Measurements from ENCODE around the gene SERPINA5. TPM values are rescaled to one million over a fixed set of nuclear protein-coding genes. Genes with fewer than 3 reads are reported as not detected.
"Not testable (repeated sequence)": the region's sequence is repeated elsewhere in the genome, so short reads cannot be mapped to it uniquely, and the experiment has no call there.

Gene SERPINA5
- total RNA-seq, 1 donor from 2014 or later, result under 0.01 TPM

- DNase-seq (ENCODE audit: low read depth in 2 of 2), result no peak
Measured at GRCh38 chr14:94621358-94622134, 40.3 kb downstream of the SERPINA5 start.

- DNase-seq (ENCODE audit: low read depth in 2 of 2), result no peak
Measured at GRCh38 chr14:94622653-94623421, 41.6 kb downstream of the SERPINA5 start.

DNA sequence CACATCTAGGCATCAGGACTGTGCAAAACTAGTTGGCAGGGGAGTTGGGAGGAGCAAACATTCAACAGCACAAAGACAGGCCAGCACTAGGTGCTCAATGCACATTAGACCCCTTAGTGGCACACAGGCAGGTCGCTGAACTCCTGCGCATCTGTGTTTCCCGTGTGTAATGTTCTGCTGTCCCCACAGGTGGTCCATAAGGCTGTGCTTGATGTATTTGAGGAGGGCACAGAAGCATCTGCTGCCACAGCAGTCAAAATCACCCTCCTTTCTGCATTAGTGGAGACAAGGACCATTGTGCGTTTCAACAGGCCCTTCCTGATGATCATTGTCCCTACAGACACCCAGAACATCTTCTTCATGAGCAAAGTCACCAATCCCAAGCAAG lies 42.2 kb downstream of the SERPINA5 start:
- DNase-seq (ENCODE audit: low read depth in 2 of 2), result no peak

DNA sequence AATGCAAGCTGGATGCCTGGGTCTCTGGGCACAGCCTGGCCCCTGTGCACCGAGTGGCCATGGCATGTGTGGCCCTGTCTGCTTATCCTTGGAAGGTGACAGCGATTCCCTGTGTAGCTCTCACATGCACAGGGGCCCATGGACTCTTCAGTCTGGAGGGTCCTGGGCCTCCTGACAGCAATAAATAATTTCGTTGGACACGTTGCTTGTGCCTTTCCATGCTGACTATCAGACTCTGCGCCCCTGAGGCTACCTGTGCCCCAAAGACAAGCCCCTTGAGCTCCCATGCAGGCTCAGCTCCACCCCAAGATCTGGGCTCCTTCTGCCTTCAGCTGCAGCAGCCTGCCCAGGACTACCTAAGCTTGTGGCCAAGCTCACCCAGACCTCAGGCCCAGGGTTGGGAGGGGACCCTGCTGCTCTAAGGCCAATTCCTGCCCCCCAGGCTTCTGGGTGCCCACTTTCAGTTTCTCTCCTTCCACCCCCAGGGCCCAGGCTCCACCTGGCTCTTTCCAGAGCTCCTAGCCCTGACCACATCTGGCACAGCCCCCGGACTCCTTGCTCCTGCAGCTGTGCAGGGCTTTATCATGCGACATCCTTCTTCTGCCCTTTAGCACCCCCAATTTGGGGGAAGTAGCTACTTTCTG lies 42.8 kb downstream of the SERPINA5 start:
- DNase-seq (ENCODE audit: low read depth in 2 of 2), result no peak

- no peak for DNase-seq (ENCODE audit: low read depth in 2 of 2)
Measured at GRCh38 chr14:94624537-94625352, 43.5 kb downstream of the SERPINA5 start.

GRCh38 chr14:94625353-94625635 lies 44.1 kb downstream of the SERPINA5 start:
- no peak for DNase-seq (ENCODE audit: low read depth in 2 of 2)

- no peak for DNase-seq (ENCODE audit: low read depth in 2 of 2)
Measured at GRCh38 chr14:94628578-94628977, 47.4 kb downstream of the SERPINA5 start.

GRCh38 chr14:94630396-94630795 lies 49.2 kb downstream of the SERPINA5 start:
- DNase-seq (ENCODE audit: low read depth in 2 of 2), result no peak

DNA sequence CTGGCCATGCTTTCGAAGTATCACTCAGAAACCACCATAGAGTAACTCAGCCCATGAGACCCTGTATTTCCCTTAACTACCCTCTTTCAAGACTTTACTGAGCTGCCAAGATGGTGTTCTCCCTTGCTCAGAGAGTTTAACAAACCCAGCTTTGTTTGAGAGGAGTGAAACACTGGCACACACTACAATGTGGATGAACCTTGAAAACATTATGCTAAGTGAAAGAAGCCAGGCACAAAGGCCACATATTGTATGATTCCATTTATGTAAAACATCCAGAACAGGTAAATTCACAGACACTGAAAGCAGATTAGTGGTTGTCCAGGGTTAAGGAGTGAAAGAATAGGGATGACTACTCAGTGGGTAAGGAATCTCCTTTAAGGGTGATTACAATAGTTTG lies 49.8 kb downstream of the SERPINA5 start:
- no peak for DNase-seq (ENCODE audit: low read depth in 2 of 2)

DNA sequence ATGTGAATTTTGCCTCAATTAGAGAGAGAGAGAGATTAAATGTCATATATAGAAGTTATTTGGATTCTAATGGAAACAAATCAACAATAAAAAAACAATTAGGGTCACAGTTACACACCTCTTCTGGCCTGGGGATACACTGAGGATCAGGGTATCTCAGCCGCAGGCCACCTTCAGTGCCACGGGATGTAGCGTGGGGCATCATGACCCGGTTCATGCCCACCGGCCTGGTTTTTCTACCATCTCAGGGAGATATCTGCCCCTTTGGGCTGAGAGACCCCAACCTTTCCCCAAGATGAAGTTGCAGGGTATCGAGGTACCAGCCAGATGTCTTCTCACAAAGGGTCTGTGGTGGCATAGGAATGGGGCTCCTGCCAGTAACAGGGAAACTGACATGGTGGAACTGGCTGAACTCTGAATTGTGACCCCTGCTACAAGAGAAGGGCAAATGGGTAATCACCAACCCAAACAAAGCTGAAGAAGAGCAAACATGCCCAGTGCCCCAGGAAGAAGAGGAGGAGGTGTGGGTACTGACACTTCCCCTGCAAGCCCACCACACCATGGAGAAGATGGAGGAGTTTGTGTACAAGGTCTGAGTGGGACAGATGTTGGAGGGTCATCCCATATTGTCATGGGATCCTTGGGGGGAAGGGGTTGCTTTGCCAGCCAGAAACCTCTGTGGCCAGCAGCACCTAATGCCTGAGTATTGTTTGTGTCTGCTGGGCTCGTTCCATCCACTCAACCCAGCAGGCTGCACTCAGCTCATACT lies 50.5 kb downstream of the SERPINA5 start:
- DNase-seq (ENCODE audit: low read depth in 2 of 2), result no peak

- no peak for DNase-seq (ENCODE audit: low read depth in 2 of 2)
Measured at GRCh38 chr14:94632305-94632590, 51.0 kb downstream of the SERPINA5 start.

DNA sequence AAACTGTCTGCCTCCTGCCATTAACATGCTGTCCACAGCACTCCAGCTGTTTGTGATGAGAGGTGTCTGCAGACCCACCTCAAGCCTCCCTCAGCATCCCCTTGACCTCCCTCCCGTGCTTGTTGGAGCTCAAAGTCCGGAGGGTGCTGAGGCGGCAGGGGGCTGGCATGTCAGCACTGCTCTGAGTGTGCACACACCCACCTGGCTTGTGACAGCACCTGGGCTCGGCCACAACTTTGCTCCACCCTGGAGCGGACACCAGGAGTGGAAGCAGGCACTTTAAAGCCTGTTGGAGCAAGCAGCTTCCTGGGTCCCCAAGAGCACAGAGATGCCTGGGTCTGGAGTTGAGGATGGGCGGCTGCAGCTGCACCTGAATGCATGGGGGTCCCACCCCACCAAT lies 51.9 kb downstream of the SERPINA5 start:
- DNase-seq (ENCODE audit: low read depth in 2 of 2), result no peak

DNA sequence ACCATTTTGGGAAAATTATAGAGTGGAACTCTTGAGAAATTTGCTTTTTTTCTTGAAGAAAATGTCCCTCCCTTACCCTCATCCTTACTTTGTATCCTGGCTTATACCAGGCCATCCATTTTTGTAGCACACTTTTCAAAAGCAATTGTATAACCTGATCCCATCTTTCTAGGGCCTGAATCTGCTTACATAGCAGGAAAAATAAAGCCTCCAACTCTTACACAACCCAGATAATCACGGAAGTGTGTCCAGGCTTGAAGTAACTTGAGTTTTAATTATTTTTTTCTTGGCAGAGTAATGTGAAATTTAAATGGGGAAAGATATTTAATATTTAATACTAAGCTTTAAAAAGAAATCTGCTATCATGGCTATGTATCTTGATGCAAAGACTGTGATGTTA lies 53.9 kb downstream of the SERPINA5 start:
- DNase-seq (ENCODE audit: low read depth in 2 of 2), result no peak

GRCh38 chr14:94636744-94637412 lies 55.7 kb downstream of the SERPINA5 start:
- DNase-seq (ENCODE audit: low read depth in 2 of 2), result no peak

GRCh38 chr14:94637814-94638213 lies 56.6 kb downstream of the SERPINA5 start:
- DNase-seq (ENCODE audit: low read depth in 2 of 2), result not testable (repeated sequence)

GRCh38 chr14:94638339-94638738 lies 57.1 kb downstream of the SERPINA5 start:
- DNase-seq (ENCODE audit: low read depth in 2 of 2), result no peak

GRCh38 chr14:94638961-94639817 lies 58.0 kb downstream of the SERPINA5 start:
- DNase-seq (ENCODE audit: low read depth in 2 of 2), result no peak

GRCh38 chr14:94640721-94641631 lies 59.8 kb downstream of the SERPINA5 start:
- DNase-seq (ENCODE audit: low read depth in 2 of 2), result no peak

GRCh38 chr14:94641632-94641955 lies 60.4 kb downstream of the SERPINA5 start:
- DNase-seq (ENCODE audit: low read depth in 2 of 2), result no peak

Data from lung microvascular endothelial cell (primary cell).